HG03103 (cell line): ENCODE results near the gene ROR2.

Experiments used
- ATAC-seq: cut with Tn5 transposase; IDR thresholded peaks from one replicate; pipeline ENCODE4 v1.9.1; 2021; ENCODE audit warnings: low read depth; ENCODE audit not compliant: unreplicated experiment

ROR2 gene

DNA sequence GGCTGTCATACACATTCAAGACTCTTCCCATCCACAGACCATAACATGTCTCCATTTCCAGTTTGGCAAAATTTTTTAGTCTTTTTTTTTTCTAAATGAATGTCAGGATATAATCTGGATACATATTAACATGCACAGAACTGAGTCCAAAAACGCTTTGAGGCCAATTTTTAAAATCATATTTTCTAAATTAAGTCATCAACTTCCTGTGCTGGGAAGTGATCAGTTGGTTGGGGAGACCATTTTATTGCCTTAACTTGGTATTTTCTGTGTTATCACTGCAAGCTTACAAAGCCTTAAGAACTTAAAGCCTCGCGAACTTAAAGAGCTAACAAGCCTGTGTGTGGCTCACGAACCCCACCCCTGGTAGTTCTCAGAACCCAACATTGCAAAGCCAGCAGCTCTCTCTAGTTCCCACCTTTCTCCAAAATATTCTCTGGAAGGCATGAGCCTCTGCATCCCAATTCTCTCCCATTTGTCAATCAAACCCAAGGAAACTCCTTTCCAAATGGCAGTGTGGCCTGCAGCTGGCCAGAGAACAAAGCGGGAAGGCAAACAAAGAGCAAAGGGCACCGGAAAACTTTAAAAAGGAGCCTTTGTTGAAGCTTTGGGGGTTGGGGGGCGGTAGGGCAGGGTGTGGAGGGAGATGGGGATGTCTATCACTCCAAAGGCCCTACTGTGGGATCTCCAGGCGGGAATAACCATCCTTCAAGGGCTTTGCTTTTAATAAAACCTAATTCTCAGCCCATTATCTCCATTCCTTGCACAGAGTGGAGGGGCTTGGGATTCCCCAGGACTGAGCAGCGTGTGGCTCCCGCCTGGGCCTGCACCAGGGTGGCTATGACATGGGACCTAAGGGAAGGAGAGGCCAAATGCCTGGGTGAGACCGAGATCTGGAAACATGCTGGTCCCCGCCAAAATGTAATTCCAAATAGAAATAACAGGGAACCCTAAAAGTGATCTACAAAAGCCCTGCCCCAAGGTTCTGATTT lies 65.0 kb downstream of the ROR2 start:
- no peak for ATAC-seq

DNA sequence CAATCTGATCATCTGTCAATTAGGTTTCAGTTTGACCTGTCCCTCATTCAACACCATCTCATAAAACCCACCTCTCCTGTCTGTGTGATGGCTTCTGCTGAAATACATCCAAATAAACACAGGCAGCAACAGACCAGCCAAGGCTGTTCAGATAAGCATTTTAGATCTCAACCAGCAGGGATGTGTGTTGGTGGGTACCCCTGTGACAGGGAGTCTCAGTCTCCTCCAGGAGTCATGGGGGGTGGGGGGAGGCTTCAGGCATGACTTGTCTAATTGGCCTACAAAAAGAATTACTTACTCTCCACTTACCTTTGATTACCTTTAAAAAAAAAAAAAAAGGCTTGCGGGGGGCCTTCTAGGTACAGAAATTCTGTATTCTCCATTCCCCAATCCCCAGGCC lies 65.9 kb downstream of the ROR2 start:
- no peak for ATAC-seq

DNA sequence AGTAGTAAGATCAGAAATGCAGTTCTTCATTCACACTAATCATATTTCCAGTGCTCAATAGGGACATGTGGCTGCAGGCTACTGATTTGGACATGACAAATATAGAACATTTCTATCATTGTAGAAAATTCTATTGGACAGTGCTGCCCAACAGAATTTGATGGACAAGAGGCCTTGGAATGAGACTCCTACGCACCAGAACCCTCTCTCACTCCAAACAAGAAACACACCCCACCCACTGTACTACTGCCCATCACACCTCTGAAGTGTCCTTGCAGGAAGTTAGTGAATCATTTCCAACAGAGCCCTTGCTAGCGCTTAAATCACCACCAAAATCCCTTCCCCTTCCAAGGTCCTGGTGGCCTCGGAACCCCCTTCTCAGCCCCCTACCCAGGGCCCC lies 66.5 kb downstream of the ROR2 start:
- ATAC-seq = no peak

DNA sequence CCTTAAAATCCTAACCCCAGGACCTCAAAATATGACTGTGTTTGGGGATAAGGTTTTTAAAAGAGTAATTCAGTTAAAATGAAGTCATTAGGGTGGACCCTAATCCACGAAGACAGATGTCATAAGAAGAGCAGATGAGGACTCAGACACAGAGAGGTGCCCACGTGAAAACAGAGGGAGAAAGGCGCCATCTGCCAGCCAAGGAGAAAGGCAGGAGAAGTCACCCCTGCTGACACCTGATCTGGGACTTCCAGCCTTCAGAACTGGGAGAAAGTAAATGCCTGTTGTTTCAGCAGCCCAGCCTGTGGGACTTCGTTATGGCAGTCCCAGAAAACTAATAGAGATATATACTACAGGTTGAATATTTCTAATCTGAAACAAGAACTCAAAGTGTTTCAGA lies 67.4 kb downstream of the ROR2 start:
- no peak for ATAC-seq

DNA sequence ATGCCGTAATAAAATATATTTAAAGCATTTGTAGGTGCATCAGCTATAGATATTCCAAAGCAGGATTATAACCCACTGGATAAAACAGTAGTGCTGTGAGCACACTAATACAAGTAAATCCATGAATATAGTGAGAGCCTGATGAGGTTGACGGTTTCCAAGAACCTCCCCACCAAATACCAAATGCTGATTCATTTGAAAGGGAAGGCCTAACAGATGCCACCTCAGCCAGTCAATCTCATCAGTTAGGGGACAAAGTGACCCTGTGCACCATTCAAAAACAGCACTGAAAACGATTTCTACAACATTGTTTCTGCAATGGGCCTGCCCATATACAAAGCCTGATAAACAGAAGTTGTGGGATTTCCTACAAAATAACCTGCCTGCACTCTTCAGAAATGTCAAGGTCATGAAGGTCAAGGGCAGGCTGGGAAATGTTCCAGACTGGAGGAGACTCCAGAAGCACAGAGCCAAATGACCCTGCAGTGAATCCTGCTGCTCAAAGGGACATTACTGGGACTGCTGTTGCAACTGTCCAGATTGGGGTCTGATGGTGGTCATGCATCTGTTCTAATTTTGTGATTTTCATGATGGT lies 69.6 kb downstream of the ROR2 start:
- ATAC-seq = no peak

DNA sequence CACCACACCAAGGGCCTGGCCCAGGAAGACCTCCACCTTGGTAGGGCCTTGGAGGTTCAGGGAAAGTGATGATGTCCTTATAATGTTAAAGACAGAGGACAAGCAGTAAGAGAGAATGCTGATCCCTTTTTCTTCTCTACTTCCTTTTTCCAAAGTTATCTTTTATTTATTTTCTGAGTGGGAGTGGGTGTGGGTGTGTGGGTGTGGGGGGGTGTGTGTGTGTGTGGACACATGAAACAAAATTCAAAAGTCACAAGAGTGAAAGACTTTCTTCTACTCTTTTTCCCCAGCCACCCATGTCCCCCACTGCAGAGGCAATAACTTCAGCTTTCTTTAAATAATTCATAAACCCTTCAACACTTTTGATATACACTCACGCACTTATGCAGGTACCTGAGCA lies 70.8 kb downstream of the ROR2 start:
- no peak for ATAC-seq

DNA sequence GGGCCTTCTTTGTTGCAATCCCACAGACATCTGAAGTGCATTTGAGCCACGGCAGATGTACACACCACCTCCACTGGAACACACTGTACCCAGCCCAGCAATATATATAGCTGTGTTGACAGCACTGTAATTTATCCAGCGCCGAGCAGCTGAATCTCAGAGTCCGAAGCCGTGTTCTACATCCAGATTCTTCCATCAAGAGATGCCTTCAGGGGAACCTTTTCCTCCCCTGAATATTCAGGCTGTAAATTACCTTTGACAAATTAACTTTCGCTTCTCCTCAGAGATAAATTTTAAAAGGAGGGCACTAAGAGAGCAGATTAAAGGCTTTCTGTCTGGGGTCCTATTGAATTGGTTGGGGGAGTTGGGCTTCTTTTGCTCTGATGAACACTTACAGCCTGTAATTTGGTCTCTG lies 76.4 kb downstream of the ROR2 start:
- ATAC-seq = no peak

DNA sequence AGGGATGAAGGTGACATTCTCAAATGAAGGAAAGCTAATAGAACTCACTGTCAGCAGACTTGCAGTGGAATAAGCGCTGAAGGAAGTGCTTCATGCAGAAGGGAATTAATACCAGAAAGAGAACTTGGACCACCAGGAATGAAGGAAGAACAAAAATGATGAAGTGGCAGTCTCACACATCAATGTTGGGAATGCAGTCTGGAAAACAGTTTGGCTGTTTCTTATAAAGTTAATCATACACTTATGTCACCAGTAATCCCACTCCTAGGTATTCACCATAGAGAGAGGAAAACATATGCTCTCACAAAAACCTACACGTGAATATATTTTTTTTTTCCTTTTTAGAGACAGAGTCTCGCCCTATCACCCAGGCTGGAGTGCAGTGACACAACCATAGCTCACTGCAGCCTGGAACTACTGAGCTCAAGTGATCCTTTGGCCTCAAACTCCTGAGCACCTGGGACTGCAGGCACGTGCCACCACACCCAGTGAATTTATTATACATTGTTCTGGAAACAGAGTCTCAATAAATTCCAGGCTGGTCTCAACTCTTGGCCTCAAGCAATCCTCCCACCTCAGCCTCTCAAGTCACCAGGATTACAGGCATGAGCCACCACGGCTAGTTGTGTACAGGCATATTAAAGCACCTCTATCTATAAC lies 81.2 kb downstream of the ROR2 start:
- ATAC-seq = no peak

DNA sequence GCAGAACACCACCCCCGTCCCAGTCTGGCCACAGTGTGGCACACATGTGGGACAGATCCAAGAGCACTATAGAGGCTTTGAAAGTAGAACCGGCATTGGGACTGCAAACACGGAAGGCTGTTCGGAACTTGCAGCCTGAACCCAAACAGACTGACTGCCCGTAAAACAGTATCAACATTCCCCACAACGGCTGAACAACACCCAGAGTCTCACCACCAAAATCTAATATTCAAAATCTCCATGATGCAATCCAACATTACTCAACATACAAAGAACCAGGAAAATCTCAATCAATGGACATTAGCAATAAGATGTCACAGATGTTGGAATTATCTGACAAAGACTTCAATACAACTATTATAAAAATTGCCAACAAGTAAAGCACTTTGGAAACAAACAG lies 82.3 kb downstream of the ROR2 start:
- ATAC-seq = no peak

DNA sequence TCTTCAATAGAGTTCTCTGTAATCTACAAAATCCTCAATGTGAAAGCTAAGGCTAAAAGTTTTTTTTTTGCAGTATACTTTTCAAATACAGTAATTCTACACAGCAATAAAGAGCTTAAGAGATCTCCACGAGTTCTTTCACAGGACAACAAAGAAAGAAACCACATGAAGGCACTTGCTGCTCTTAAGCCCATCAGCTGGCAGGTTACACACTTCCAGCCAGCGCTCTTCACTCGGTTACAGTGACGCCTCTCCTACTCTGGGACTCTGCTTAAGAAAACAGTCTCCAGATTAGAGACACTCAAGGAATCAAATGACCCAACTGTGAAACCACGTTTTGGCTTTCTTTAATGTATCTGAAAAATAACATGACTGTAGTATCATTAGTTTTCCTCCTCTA lies 85.0 kb downstream of the ROR2 start:
- ATAC-seq = no peak

DNA sequence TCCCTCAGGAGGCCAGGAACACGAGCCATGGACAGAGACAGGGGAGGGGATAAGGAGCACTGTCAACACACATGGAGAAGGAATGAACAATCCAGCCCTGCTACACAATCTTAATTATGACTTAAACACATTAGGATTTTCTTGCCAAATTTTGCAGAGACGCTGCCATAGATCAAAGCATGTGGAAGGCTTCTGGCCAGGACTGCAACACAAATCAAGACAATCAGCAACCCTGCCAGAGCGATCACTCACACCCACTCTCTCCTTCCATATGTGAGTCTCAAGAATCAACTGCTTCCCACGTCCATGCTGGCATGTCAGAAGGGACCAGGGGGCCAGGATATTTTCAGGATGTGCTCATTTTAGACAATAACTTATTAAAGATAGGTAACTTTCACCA lies 85.6 kb downstream of the ROR2 start:
- no peak for ATAC-seq

DNA sequence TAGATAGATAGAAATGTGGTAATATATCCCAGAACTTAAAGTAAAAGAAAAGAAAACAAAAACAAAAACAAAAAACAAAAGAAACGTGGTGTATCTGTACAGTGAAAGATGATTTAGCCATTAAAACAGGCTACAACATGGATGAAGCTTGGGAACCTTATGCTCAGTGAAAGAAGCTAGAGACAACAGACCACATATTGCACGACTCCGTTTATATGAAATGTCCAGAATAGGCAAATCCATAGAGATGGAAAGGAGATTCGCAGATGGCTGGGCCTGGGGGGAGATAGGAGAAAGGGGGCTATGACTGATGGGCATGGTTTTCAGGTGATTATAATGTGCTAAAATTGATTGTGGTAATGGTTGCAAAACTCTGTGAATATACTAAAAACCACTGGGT lies 86.6 kb downstream of the ROR2 start:
- ATAC-seq = no peak

DNA sequence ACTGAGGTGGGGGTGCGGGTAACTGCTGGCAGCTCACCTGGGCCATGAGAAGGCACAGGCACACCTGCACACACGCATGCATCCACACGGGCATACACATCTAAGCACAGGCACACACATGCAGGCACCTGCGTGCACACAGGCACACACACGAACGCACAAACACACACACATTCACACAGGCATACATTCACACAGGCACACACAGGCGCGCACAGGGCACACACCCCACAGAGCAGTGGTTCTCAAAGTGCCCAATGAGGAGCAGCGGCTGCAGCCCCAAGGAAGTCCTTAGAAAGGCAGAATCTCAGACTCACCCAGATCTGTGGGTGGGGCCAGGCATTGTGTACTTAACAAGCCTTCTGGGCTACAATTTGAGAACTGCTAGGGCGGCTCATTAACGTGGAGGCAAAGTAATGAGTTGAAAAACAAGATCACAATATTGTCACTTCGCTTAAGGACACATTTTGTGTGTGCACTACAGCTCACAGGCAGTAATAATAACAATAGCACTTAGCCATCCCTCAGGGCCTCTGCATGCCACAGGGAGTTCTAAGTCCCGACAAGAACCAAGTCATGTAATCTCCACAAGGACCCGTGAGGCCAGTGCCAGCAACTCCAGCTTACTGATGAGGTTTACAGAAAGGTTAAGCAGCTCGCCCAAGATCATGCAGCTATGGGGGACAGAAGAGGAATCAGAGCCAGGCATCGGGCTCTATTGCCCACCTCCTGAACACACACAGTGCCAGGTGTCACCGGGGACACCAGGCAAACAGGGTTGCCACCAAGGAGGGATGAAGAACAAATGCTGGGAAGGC lies 91.6 kb downstream of the ROR2 start:
- no peak for ATAC-seq

DNA sequence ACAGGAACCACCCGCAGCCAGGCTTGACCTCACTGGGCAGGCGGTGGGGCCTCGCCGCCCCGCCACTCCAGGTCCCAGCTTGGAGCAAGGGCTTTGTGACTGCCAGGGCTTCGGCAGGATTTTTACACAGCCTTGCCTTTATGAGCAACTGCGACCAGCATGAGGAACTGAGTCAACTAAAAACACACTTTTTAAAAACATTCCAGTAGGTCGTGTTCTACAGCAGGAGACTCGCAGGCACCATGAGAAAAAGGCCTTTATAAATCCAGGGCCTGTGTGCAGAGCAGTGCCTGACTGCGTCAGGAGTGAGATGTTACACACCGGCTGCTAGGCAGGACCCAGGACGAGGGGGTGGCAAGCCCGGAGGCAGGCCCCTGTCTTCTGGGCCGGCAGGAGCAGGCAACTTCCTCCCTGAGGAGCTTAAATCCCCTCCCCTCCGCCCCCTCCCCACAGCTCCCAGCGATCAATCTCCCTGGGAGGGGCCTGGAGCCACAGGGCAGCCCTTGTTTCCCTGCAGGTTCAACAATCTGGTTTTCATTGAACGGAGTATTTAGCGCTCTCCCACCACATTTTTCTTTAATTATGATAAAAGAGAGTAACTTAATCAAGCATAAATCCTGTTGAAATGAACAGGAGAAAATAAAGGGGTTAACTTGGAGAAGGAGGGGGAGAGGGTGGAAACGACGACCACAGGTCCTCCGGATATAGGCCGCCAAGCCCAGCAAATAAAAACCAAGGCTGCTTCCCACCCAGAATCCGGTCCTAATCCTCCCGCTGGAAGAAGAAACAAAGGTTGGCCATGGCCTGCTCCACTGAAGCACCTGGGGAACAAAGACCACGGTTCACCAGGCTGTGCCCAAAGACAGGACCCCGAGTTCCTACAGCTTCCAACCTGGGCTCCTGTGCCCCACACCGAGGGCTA lies 92.5 kb downstream of the ROR2 start:
- no peak for ATAC-seq

DNA sequence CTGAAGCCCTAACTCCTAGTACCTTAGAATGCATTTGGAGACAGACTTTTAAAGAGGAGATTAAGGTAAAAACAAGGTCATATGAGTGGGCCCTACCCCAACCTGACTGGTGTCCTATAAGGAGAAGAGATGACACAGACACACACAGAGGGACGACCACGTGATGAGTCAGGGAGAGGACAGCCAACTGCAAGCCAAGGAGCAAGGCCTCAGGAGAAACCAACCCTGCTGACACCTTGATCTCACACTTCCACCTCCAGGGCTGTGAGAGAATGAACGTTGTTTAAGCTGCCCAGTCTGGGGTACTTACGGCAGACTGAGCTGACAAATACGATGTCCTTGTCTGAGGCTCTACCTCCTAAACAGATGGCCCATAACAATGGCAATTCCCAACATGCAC lies 93.6 kb downstream of the ROR2 start:
- ATAC-seq = no peak

DNA sequence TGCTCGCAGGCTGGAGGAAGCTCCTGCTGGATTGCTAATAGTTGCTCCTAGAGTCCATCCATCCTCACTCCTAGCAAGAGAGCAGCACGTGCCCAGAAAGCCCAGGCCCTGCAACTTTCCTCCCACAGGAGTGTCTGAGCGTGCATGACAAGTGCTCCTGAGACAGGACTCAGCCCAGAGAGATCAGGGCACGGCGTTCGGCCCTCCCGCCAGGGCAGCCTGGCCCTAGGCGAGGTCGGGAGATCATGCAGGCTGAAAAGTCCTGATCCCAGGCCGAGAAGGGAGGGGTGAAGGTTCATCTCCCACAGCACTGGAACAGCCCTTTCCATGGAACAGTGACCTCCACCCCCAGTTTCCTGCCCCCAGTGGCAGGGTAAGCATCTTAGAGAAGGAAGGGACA lies 94.8 kb downstream of the ROR2 start:
- ATAC-seq = no peak

DNA sequence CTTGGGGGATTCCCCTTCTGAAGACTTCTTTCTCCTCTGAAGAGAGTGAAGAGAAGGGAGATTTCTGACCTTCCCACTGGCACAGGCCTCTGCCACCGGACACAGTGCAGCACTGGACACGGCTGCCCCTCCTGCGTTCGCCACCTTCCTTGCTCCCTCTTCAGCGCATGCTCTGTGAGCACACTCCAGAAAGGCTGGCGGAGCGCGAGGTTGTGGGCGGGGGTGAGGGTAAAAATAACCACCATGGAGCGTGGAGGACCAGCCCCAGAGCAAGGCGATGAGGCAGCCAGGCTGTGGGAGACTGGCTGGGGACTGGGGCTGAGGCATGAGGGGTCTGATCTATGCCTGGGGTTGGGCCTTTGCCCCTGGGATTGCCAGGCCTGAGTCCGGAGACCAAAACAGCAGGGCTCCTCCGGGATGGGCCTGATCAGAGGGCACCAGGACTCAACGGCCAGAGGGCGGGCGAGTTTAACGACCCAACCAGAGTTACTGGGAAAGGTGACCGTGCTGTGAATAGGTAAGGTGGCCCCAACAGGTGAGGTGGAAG lies 97.2 kb downstream of the ROR2 start:
- no peak for ATAC-seq

DNA sequence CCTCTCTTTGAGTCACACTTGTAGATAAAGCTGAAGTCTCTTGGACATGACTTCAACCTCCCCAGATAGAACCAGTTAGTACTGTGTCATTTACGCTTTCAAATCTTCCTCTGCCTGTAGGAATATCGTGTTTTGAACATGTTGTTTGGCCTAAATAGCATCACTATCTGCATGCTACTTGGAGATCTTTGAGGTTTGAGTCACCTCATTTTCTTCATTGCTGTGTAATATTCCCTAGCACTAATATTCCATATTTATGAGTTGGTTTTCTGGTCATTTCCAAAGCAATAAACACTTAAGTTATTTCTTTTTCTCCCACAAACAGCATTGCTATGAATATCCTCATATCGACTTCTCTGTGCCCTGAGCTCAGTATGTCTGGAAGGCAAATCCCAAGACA lies 100.3 kb downstream of the ROR2 start:
- ATAC-seq = no peak

DNA sequence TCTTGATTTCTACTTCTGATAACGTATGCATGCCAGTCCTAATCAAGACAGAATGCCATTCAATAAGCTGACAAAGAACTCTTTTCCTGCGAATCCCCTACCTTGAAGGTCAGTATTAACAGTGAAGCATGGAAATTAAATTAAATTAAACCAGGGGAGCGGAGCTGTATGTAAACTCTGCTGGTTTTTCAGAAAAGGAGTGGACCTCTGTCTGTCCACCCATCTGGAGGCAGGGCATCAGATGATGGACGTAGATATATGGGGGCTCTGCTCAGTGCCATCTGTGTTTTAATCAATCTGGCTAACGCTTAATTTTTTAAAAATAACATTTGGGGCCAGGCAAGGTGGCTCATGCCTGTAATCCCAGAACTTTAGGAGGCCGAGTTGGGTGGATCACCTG lies 101.9 kb downstream of the ROR2 start:
- ATAC-seq = no peak
